ENCODE measurements around the gene IL12RB2.
"Not testable (repeated sequence)": the region's sequence is repeated elsewhere in the genome, so short reads cannot be mapped to it uniquely, and the experiment has no call there.

IL12RB2 gene

GRCh38 chr1:67404212-67404620 is 96.5 kb downstream of the IL12RB2 start:
- no peak for DNase-seq

- no peak for DNase-seq
Measured at GRCh38 chr1:67405473-67406245, 98.0 kb downstream of the IL12RB2 start.

GRCh38 chr1:67407498-67407897 is 99.8 kb downstream of the IL12RB2 start:
- DNase-seq: no peak

- no peak for DNase-seq
Measured at GRCh38 chr1:67408148-67408547, 100.5 kb downstream of the IL12RB2 start.

- not testable (repeated sequence) for DNase-seq
Measured at GRCh38 chr1:67413101-67413500, 105.4 kb downstream of the IL12RB2 start.

- DNase-seq: no peak
Measured at GRCh38 chr1:67414574-67414973, 106.9 kb downstream of the IL12RB2 start.

GRCh38 chr1:67415041-67415440 is 107.4 kb downstream of the IL12RB2 start:
- no peak for DNase-seq

GRCh38 chr1:67417733-67418132 is 110.1 kb downstream of the IL12RB2 start:
- not testable (repeated sequence) for DNase-seq

GRCh38 chr1:67418839-67419586 is 111.3 kb downstream of the IL12RB2 start:
- DNase-seq: no peak

GRCh38 chr1:67420835-67421492 is 113.3 kb downstream of the IL12RB2 start:
- DNase-seq: no peak

GRCh38 chr1:67427465-67427864 is 119.8 kb downstream of the IL12RB2 start:
- no peak for DNase-seq

- no peak for DNase-seq
Measured at GRCh38 chr1:67427947-67428346, 120.3 kb downstream of the IL12RB2 start.

GRCh38 chr1:67429011-67429527 is 121.4 kb downstream of the IL12RB2 start:
- peak; percentile 74 for DNase-seq

GRCh38 chr1:67429528-67430357 is 122.1 kb downstream of the IL12RB2 start:
- peak; percentile 47 for DNase-seq

- peak; percentile 96 for DNase-seq
Measured at GRCh38 chr1:67430358-67431155, 122.9 kb downstream of the IL12RB2 start, which contains the start of gene SERBP1. Gene SERBP1, minus strand, starts transcription at chr1:67430402. Its CDS starts 102 bp downstream, at chr1:67430300.

- DNase-seq: no peak
Measured at GRCh38 chr1:67431156-67431765, 123.6 kb downstream of the IL12RB2 start.

GRCh38 chr1:67431869-67432578 is 124.4 kb downstream of the IL12RB2 start:
- DNase-seq: no peak

- DNase-seq: no peak
Measured at GRCh38 chr1:67432745-67433144, 125.1 kb downstream of the IL12RB2 start.

- DNase-seq: no peak
Measured at GRCh38 chr1:67433837-67434236, 126.2 kb downstream of the IL12RB2 start.

GRCh38 chr1:67434491-67434890 is 126.8 kb downstream of the IL12RB2 start:
- no peak for DNase-seq

Measured in activated naive CD4-positive, alpha-beta T cell treated with anti-CD3 and anti-CD28 coated beads, Interleukin-2, amount 50 U/mL, for 16 hours (primary cell).